Smooth muscle cell (in vitro differentiated cells): ENCODE data around the gene SLC27A5. TPM values are rescaled to one million over a fixed set of nuclear protein-coding genes. Genes with fewer than 3 reads are reported as not detected.

Experiments used
- DNase-seq: peaks from one replicate; lab custom pipeline; 2025; ENCODE audit not compliant: unreplicated experiment; lab: John Stamatoyannopoulos, UW
- H2AFZ ChIP-seq: fragments of 200-600 bp; sonication (generic); 2 replicates; pipeline ENCODE4 v1.6.0; 2016; ENCODE audit warnings: antibody characterized with exemption, low read depth, mild to moderate bottlenecking
- H3F3A ChIP-seq: fragments of 200-600 bp; sonication (generic); 2 replicates; pipeline ENCODE4 v1.6.0; 2017; ENCODE audit warnings: antibody characterized with exemption, low read depth
- H3K27ac ChIP-seq: fragments of 200-600 bp; sonication (generic); 2 replicates; pipeline ENCODE4 v1.5.1; 2016; ENCODE audit warnings: low read depth, mild to moderate bottlenecking
- H3K27me3 ChIP-seq: fragments of 200-600 bp; sonication (generic); 2 replicates; pipeline ENCODE4 v1.6.1; 2016; ENCODE audit warnings: low read depth, mild to moderate bottlenecking
- H3K36me3 ChIP-seq: fragments of 200-600 bp; sonication (generic); 2 replicates; pipeline ENCODE4 v1.5.1; 2016; ENCODE audit warnings: low read depth
- H3K4me1 ChIP-seq: fragments of 200-600 bp; sonication (generic); 2 replicates; pipeline ENCODE4 v1.5.1; 2016; ENCODE audit warnings: low read depth
- H3K4me2 ChIP-seq: fragments of 200-600 bp; sonication (generic); 2 replicates; pipeline ENCODE4 v1.6.0; 2016; ENCODE audit warnings: mild to moderate bottlenecking
- H3K4me3 ChIP-seq: fragments of 200-600 bp; sonication (generic); 2 replicates; pipeline ENCODE4 v1.5.1; 2016; ENCODE audit warnings: mild to moderate bottlenecking
- H3K79me2 ChIP-seq: fragments of 200-600 bp; sonication (generic); 2 replicates; pipeline ENCODE4 v1.6.0; 2016; ENCODE audit warnings: low read depth, mild to moderate bottlenecking
- H3K9ac ChIP-seq: fragments of 200-600 bp; sonication (generic); 2 replicates; pipeline ENCODE4 v1.6.0; 2016; ENCODE audit warnings: low read depth
- H3K9me3 ChIP-seq: fragments of 200-600 bp; sonication (generic); replicated peaks from 2 replicates; pipeline ENCODE4 v1.5.1; 2016; ENCODE audit warnings: low read depth
- H4K20me1 ChIP-seq: fragments of 200-600 bp; sonication (generic); 2 replicates; pipeline ENCODE4 v1.6.0; 2016; ENCODE audit warnings: low read depth
- WGBS: methylation state at CpG from one replicate; pipeline ENCODE4 v1.1.7; 2016; ENCODE audit warnings: low lambda C conversion rate; 5-methylcytosine and 5-hydroxymethylcytosine counted together
- polyA plus RNA-seq: library from polyadenylated mRNA; unstranded; fragments of >200 nt; fragmentation: Nextera tagmentation; extraction: Ambion mirVana; gene quantifications from 2 replicates; pipeline ENCODE4 v1.2.1, GENCODE V29; 2016
- total RNA-seq: library from RNA; depleted of rRNA; stranded (reverse); fragments of >200 nt; gene quantifications from 2 replicates; pipeline ENCODE4 v1.2.3, GENCODE V29; 2014
- TF ChIP-seq, protein P1 (sequence below): fragments of 200-600 bp; sonication (generic); IDR thresholded peaks from 2 replicates; pipeline ENCODE4 v1.5.1; 2017; ENCODE audit warnings: borderline replicate concordance, mild to moderate bottlenecking, antibody characterized with exemption; ENCODE audit not compliant: insufficient read depth, poor library complexity, severe bottlenecking

SLC27A5 gene
- total and polyA plus RNA-seq, 2 experiments from 2014 or later: 6.6 to 7.5 TPM

DNA sequence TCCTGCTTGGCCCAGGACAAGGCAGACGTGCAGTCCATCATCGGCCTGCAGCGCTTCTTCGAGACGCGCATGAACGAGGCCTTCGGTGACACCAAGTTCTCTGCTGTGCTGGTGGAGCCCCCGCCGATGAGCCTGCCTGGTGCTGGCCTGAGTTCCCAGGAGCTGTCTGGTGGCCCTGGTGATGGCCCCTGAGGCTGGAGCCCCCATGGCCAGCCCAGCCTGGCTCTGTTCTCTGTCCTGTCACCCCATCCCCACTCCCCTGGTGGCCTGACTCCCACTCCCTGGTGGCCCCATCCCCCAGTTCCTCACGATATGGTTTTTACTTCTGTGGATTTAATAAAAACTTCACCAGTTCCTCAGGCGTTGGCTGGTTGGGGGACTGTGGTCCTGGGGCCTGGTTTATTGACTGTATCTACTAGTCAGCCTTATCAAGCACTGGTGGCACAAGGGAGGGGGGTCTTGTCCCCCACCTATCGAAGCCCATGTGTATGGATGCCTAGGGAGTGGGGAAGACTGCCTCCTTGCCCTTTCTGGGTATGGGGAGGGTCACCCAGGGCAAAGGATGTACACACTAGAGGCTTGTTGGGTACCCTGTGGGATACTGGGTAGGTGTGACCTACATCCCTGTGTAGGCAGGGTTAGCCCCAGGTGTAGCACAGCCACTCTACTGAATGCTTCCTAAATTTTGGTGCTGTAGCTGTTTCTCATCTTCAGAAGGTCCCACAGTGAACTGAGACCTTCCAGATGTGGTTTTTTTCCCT, 38.8 kb upstream of the SLC27A5 start:
- no peak overlapping the region for H3K4me2 ChIP-seq
- 98% methylated on average over 13 of the region's 13 CpGs for WGBS
- H4K20me1 ChIP-seq: peaks cover 53% of the 10 kb centered on the region
- H3K27me3 ChIP-seq: no peaks in the 10 kb centered on the region
- no peak overlapping the region for H3K27ac ChIP-seq
- no peak for DNase-seq
- TF ChIP-seq, protein P1, sequence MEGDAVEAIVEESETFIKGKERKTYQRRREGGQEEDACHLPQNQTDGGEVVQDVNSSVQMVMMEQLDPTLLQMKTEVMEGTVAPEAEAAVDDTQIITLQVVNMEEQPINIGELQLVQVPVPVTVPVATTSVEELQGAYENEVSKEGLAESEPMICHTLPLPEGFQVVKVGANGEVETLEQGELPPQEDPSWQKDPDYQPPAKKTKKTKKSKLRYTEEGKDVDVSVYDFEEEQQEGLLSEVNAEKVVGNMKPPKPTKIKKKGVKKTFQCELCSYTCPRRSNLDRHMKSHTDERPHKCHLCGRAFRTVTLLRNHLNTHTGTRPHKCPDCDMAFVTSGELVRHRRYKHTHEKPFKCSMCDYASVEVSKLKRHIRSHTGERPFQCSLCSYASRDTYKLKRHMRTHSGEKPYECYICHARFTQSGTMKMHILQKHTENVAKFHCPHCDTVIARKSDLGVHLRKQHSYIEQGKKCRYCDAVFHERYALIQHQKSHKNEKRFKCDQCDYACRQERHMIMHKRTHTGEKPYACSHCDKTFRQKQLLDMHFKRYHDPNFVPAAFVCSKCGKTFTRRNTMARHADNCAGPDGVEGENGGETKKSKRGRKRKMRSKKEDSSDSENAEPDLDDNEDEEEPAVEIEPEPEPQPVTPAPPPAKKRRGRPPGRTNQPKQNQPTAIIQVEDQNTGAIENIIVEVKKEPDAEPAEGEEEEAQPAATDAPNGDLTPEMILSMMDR: no peak
- H2AFZ ChIP-seq: no peak overlapping the region
- H3K36me3 ChIP-seq: no peaks in the 10 kb centered on the region
- H3F3A ChIP-seq: peaks cover 24% of the 10 kb centered on the region
- H3K79me2 ChIP-seq: peaks cover 59% of the 10 kb centered on the region
- no peak overlapping the region for H3K4me3 ChIP-seq
- peaks cover 20% of the 10 kb centered on the region for H3K4me1 ChIP-seq
- no peak overlapping the region for H3K9ac ChIP-seq
- H3K9me3 ChIP-seq: no peaks in the 10 kb centered on the region

DNA sequence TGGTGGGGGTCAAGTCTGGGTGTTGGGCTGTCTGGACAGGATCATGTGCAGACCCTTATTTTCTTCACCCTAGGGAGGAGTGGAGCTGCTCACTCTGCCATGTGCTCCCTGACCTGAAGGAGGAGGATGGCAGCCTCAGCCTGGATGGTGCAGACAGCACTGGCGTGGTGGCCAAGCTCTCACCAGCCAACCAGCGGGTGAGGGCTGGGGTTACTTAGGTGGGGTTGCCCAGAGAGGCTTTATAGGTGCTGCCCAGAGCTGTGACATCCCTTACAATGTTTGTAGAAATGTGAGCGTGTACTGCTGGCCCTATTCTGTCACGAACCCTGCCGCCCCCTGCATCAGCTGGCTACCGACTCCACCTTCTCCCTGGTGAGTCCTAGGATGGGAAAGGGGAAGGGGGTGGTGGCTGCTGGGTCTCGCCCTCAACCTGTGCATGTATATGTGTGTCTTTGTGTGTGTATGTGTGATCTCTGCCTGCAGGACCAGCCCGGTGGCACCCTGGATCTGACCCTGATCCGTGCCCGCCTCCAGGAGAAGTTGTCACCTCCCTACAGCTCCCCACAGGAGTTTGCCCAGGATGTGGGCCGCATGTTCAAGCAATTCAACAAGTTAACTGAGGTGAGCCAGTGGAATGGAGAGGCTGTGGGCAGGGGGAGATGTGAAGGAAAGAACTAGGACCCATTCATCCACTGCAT, 38.0 kb upstream of the SLC27A5 start:
- Histone ChIP-seq H3K4me2 (no peak overlapping the region), H3K4me1 (peaks cover 21% of the 10 kb centered on the region), H3K27ac (no peak overlapping the region), H3K79me2 (peaks cover 65% of the 10 kb centered on the region), H3K9ac (no peak overlapping the region), H3K9me3 (no peaks in the 10 kb centered on the region), H2AFZ (no peak overlapping the region), H3K36me3 (no peaks in the 10 kb centered on the region), H3K27me3 (no peaks in the 10 kb centered on the region), H3K4me3 (no peak overlapping the region), H3F3A (peaks cover 24% of the 10 kb centered on the region), H4K20me1 (peaks cover 60% of the 10 kb centered on the region)
- no peak for DNase-seq
- 96% methylated on average over 11 of the region's 11 CpGs for WGBS
- TF ChIP-seq, protein P1: no peak

DNA sequence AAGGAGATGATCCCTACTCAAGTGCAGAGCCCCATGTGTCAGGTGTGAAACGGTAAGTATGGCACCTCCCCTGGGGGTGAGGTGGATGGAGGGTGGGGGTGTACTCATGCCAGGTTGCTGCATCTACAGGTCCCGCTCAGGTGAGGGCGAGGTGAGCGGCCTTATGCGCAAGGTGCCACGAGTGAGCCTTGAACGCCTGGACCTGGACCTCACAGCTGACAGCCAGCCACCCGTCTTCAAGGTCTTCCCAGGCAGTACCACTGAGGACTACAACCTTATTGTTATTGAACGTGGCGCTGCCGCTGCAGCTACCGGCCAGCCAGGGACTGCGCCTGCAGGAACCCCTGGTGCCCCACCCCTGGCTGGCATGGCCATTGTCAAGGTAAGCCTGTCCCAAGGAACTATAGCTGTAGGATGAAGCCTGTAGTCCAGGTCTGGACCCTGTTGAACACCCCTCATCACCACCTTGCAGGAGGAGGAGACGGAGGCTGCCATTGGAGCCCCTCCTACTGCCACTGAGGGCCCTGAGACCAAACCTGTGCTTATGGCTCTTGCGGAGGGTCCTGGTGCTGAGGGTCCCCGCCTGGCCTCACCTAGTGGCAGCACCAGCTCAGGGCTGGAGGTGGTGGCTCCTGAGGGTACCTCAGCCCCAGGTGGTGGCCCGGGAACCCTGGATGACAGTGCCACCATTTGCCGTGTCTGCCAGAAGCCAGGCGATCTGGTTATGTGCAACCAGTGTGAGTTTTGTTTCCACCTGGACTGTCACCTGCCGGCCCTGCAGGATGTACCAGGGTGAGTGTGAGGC, 37.3 kb upstream of the SLC27A5 start:
- Histone ChIP-seq H3K9ac (no peak overlapping the region), H3K27me3 (no peaks in the 10 kb centered on the region), H3K36me3 (no peaks in the 10 kb centered on the region), H2AFZ (no peak overlapping the region), H4K20me1 (peaks cover 62% of the 10 kb centered on the region), H3K9me3 (no peaks in the 10 kb centered on the region), H3K79me2 (peaks cover 64% of the 10 kb centered on the region), H3K4me3 (no peak overlapping the region), H3K4me2 (no peak overlapping the region), H3K4me1 (peaks cover 21% of the 10 kb centered on the region), H3K27ac (no peak overlapping the region), H3F3A (peaks cover 22% of the 10 kb centered on the region)
- WGBS: 98% methylated on average over 20 of the region's 20 CpGs
- TF ChIP-seq, protein P1: no peak
- no peak for DNase-seq
